HG03521 (cell line): ENCODE data around the gene PLXNB1.

ENCODE experiments used
- ATAC-seq: cut with Tn5 transposase; IDR thresholded peaks from one replicate; pipeline ENCODE4 v1.9.1; 2021; ENCODE audit warnings: mild to moderate bottlenecking, moderate library complexity; ENCODE audit not compliant: unreplicated experiment

Gene PLXNB1

DNA sequence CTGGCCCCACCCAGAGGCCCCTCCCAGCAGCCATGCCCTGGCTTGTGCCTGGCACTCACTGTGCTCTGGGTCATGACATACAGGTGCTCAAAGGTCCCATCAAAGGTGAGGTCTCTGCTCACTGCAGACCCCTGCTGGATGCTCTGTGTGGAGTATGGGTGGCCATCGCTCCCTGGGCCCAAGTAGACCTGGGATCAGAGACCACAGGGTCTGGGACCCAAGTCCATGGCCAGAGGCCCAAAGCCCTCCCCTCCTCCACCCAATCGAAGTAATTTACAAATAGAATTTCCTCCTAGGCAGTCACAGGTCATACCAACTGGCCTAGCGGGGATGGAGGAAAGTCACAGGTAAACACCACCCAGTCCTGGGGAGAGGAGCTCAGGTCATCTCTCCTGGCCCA lies 7.6 kb downstream of the PLXNB1 start:
- no peak for ATAC-seq

DNA sequence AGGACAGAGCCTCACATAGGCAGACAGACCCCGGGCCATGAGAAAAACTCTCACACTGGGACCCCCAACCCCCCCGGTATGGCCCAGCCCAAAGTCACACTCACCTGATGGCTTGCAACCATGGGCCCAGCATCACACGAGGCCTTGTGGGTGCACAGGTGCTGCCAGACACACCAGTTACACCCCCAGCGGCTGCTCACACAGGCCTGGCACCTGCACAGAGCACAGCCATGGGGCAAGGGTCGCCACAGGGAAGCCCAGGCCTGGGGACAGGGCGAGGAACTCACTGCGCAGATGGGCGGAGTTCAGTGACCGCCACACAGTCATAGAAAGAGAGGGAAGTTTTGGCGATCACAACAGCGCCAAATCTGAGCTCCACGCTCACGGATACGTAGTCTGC lies 9.3 kb downstream of the PLXNB1 start:
- ATAC-seq: no peak

DNA sequence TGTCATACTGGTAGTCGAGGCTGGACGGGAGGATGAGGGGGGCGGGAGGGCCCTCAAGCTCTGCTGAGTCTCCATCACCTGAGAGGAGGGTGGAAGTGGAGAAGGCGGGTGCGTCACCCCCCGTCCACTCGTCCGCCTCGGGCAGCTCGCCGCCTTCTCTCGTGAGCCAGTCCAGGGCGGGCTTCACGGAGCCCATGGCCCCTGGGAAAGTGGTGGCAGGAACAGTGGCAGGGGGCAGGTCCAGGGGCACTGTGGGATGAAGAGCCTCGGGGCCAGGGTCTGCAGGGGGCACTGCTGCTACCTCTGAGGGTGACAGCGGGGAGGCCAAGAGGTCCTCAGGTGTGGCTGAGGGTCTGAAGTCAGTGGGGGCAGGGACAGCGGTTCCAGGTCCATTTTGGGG lies 10.3 kb downstream of the PLXNB1 start:
- no peak for ATAC-seq

DNA sequence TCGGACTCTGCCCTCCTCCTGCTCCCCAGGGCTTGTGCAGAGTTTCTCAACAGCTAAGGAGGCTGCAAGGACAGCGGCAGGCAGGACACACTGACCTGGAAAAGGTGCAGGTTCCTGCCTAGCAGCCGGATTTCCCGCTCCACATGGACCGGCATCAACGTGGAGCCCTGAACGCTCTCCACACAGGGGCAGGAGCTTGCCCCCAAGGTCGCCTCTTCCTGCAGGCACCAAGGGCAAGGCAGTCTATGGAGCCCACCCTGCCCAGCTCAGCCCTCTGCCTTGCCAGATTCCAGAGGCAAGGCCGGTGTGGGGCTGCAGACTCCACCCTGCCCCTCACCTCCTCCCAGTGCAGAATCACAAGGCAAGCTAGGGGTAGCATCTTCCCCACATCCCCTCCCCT lies 10.7 kb downstream of the PLXNB1 start:
- ATAC-seq: no peak

DNA sequence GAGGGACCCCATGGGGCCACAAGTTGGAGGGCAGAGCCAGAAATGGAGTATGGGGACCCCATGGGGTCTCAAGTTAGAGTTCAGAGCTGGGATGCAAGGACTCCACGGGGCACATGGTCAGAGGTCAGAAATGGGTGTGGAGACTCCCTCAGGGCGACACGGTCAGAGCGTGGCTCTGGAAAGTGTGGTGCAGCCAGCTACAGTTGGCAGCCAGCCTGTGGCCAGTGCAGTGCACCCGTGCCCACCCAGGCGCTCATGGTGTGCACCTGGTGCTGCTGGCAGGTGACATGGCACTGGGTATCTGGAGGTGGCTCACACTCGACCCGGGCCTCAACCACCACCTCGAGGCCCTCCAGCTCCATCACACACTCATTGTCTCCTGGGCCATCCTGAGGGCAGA lies 11.2 kb downstream of the PLXNB1 start:
- no peak for ATAC-seq

DNA sequence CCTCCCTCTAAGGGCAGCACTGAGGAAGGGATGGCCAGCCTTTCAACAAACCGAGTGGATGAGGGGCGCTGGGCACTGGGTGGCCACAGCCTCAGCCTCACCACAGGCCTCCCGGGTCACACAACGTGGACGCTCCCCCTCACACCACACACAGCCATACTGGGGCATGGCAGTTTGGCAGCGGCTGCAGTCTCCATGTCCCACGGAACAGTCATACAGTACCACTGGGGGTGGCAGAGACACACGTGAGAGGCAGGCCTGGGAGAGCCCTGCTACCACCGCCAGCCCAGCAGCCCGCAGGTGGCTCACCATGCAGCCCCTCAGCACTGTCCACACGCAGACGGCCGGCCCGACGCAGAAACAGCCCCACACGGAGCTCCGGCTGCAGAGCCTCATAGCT lies 11.7 kb downstream of the PLXNB1 start:
- no peak for ATAC-seq

DNA sequence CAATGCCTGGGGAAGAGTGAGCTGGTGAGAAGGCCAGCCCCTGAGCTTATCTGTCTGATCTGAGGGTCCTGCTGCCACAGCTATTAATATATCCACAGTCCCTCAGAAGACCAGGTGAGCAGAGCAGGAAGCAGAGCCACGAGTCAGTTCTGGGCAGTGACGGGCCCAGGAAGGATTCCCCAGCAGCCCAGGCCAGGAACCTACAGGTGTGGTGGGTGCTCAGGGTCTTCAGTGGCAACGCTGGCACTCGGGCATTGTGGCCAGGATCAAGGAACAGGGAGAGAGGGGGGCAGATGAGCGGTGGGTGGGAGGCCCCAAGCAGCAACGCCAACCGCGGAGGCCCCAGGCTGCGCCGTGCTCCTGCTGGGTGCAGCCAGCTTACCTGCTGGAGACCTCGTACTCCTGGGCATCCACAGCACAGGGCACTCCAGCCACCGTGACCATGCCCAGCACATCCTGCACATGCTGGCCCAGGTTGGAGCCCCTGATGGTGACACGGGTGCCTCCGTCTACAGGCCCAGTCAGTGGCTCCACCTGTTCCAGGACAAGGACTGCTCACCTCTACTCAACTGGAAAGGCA lies 12.3 kb downstream of the PLXNB1 start:
- ATAC-seq: no peak

DNA sequence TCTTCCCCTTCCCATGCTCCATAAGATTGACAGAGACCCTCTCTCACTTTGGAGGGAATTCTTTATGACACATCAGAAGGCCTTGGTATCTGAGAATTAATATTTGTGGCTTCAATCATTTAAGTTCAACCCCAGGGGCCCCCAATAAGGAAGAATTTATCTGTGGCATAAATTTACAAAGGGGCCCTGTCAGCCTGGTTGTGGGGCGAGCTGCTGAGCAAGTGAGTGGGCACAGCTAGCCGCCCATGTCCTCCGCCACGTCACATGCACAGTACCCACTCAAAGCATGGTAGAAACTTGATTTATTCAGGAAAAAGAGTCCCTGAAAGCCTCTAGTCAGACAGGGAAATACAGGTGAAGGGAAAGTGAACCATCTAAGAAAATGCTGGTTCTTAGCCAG lies 13.3 kb downstream of the PLXNB1 start:
- no peak for ATAC-seq

DNA sequence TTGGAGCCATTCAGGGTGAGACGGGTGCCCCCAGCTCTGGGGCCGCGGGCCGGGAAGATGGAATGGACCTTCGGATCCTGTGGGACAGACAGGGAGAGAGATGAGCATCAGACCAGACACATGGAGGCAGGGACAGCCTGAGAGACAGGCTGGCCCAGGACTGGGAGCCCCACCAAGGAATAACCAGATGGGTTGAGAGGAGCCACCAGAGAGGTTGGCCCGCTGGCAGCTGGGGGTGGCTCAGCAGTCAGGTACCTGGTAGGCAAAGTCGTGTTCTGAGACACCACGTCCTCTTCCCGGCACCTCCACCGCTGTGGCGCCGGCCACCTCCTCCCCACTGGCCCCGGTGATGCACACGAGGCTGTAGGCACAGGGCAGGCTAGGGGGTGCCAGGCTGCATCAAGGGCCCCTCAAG lies 13.8 kb downstream of the PLXNB1 start:
- ATAC-seq: no peak

DNA sequence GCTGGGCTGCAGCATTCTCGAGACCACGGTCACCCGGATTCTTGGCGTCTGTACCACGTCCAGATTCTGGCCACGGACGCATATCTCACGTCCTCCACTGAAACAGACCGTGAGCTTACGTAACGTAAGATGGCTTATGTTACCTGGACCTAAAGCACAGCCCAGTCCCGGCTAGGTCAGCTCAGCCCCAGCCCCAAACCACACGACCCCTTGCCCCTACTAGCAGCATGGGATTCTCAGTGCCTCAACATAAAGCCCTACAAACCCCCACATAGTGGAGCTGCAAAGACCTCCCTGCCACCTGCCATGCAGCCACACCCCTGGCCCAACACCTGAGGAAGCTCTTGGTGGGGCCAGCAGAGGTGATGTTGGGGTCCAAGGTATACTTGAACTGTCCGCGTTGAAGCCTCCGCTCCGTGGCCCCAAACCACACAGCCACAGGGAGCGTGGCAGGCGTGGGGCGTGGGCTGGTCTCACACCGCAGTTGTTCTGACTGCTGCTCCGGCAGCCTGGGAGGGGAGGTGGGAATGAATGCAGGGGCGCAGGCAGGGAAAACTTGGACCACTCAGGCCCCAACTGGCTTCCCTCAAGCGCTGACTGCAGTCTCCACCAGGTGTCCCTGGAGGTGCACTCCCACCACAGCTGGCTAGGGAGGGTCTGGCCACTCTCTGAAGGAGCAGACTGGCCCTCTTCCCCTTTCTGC lies 14.5 kb downstream of the PLXNB1 start:
- ATAC-seq: no peak

DNA sequence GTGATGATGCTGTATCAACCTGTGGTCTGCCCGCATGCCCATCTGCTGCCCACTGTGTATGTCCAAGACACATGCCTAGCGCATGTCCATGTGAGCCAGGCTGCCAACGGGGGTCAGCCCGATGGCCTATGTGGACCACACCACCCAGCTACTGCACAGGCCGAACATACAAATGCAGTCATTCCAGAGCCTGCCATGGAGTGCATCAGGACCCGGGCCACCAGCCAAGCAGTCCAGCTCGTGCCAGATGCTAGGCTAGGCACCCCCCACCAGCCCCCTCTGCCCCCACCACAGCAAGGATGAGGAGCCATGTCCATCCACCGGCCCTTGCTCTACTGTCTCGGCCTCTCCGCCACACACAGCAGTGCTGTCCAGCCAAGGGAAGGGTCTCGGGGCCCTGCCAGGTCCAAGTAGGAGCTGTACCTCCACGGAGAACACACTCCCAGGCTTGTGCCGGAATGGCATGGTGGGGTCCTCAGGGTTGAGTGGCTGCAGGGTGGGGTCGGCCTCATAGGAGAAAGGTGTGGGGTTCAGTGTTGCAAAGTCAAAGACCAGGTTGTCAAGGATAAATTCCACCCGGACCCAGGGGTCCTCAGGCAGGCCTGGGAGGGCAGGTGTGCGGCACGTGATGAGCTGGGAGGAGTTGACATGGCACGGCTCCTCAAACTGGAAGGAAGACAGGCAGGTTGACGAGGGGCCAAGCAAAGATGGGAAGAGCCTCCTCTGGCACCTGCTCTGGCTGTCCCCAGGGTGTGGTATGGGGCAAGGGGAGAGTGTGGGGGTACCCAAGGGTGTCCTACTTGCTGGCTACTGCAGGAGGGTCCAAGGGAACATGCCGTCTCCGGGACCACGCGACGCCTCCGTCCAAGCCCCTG lies 15.3 kb downstream of the PLXNB1 start:
- no peak for ATAC-seq

DNA sequence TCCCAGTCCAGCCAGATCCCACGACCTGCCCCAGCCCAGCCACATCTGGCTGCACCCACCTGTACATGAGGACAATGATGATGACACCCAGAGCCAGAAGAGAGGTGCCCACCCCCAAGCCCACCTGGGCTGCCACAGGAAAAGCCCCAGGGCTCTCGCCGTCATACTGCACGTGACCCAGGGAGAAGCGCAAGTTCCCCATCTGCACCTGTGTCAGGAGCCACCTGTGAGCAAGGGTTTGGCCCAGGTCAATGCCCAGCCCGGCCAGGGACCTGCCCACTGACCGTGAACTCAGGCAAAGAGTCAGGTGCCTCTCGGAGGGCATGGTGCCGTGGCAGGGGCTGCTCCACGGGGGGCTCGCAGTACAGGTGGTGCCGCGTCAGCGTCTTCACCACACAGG lies 16.3 kb downstream of the PLXNB1 start:
- ATAC-seq: no peak

DNA sequence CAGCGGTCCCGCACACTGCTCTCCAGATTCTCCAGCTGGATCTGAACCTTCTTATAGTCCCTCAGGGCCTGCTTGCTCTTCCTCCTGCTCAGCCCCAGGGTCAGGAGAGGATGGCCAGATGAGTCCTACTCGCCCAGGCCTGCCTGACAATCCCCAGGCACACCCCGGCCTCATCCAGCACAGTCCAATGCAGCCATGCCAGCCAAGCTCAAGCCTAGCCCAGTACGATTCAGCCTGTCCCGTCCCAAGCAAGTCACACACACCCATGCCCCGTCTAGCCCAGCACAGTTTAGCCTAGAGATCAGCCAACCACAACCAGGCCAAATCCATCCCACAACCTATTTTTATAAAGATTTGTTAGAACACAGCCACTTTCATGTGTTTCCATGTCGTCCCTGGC lies 16.8 kb downstream of the PLXNB1 start:
- ATAC-seq: no peak

DNA sequence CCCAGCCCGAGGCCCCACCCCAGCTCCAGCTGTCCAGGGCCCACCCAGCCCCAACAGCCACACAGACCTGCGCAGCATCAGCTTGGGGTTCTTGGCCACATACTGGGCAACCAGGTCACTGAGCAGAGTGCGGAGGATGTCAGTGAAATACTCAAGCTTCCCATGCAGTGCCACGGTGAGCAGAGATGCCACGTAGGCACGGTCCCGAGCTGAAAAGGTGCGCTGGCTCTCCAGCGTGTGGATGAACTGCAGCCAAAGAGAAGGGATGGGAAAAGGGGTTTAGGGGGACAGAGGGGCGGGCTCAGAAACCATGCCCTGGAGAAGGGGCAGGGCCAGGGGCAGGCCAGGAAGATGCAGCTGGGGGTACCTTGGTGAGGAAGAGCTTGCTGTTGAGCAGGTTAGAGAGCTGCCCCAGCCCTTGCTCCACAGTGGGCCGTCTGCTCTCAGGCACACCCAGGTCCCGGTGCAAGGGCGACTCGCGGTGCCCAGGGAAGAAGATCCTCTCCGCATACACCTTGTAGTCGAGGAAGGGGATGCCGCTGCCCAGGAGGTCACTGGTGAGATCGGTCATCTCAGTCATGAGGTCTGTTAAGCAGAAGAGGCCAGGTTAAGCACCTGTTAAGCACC lies 17.4 kb downstream of the PLXNB1 start:
- ATAC-seq: no peak

DNA sequence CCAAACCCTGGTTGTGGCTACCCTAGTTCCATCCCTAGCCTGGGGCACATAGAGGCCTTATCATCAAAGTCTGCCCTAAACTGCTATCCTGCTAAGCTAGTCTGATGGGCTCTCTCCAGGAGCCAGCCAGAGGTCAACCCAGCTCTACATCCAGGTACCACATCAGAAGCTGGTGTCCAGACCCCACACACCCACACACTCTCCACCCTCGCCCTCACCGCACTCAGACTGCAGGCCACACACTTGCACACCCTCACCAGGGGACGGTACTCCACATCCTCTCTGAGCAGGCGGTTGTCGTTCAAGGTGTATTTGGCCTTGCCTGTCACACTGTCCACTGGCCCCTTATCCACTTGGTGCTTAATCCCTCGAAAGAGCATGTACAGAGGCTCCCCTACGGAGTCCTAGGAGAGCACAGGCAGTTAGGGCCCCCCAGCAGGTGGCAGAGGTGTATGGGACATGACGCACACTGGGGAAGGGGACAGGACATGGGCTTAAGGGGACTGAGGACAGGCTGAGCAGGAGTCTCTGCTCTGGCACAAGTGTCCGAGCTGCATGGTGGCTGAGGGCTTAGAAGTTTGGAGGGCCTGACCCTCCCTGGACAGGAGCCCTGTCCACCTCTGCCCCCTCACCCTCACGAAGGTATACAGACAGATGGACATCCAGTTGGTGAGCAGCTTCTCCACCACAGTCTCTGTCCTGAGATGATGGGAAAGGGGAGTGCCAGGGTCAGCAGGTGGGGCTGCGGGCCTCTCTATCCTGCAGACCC lies 18.1 kb downstream of the PLXNB1 start:
- ATAC-seq: no peak

DNA sequence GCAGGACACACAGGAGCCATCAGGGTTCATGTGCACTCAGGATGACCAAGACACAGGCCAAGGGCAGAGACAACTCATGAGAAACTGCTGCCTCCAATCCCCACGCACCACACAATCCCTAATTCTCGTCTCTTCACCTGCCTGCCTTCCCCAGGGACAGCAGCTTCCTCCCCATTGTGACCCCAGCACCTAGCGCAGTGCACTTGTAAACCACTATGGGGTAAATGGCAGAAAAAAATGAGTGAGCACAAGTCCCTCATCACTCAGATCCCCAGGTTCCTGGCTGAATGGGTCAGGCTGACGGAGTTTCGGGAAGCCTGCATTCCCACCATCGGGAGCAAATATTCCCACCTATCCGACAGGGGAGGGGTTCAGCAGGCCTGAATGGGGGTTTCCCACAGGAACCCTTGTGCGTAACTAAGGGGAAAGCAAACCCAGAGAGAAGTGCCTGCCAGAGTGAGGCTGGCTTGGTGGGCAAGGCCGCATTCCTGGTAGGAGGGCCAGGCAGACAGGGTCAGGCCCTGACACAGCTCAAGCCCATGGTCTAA lies 18.8 kb downstream of the PLXNB1 start:
- ATAC-seq: no peak

DNA sequence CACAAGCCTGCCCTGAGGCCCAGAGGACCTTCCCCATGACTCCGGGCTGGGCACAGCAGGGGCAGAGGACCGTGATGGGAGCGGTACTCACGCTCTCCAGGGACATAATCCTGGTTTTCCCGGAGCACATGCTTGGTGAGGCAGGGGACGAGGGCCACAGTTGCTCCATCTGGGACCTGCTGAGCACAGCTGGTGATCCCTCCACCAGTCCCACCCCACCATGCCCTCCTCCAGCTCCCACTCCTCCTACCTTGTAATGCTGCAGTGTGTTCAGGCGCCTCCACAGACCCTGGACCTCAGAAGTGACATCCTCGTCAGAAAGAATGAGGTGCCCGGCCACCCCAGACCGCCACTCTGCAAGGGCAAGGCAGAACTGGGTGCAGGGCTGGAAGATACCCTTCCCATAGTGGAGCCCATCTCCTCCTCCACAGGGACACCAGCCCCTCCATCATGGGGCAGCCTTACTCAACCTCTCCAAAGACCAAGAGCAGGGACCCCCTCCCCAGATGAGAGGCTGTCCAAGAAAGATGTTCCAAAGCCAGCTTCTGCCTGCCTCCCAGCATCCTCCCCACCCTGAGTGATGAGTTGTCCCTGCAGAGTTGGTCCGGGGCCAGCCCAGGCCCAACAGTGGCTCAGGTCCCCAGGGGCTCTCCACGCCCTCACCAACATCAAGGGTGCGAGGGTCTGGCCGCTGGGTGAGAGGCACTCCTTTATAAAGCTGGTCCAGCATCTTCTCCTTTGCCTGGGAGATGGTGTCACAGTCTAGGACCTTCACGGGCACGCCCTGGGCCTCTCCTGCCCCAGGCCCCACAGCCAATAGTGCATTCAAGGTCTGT lies 19.5 kb downstream of the PLXNB1 start:
- ATAC-seq: no peak

DNA sequence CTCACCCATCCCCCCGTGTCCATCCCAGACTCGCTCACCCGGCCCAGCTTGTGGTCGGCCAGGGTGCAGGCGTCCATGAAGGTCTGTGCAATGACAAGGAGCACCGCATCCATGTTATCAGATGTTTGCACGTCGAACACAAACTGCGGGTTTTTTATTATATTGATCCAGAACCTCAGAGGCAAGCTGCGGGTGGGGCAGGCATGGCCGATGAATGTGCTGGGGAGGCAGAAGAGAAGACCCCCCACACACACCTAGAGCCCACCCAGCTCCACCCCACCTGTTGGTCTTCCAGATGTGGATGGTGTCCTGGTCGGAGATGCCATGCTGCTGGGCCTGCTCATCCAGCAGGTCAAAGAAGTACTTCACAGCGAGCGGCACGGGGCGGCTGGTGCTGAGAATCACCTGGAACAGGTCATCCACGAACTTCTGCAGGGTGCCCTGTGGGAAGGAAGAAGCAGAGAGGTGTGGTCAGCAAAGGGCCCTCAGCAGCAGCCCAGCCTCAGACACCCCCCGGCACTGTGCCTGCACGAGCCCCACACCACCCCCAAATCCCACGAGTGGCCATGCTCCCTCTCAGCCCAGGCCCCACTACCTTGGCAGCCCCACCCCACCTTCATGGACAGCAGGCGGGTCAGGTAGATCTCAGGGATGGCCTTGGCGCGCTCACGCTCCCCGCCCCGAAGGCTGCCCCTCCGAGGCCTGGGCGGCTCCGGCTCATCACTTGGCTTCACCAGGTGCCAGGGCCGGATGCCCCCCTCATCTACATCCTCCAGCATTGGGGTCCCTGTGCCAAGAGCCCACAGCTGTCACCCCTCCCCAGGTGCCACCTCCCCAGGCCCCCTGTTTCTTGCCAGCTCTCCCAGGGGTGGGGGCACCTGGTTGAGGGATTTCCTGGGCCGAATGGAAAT lies 20.3 kb downstream of the PLXNB1 start:
- no peak for ATAC-seq

DNA sequence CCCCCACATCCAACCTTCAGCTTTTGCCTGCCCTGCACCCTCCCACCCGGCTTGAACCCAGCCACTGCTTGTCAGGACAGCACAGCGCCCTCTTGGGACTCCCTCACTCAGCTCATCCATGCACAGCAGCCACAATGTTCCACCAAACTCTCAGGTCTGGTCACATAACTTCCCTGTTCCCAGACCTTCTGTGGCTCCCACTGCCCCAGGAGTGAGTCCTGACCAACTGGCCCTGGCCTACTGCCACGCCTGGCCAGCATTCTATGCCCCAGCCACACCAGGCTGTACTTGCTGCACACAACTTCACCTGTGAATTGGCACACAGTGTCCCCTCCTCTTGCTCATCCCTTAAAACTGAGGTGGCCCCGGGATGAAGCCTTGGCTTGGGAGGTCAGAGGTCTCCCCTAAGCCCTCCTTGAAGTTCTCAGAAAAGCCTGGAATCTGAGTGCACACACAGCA lies 21.0 kb downstream of the PLXNB1 start:
- ATAC-seq: no peak
